Upper lobe of right lung (tissue), 1 donor: Measurements from ENCODE around the gene OXNAD1. TPM values are rescaled to one million over a fixed set of nuclear protein-coding genes. Genes with fewer than 3 reads are reported as not detected.

Experiments used
- ATAC-seq: fragments of 200-7000 bp; cut with Tn5 transposase; one replicate; pipeline ENCODE4 v1.9.1; 2020; ENCODE audit warnings: mild to moderate bottlenecking, moderate library complexity
- DNase-seq: peaks from one replicate; pipeline ENCODE4 v3.0.0-alpha.2; 2020
- H3K27ac ChIP-seq: fragments of 200-600 bp; one replicate; pipeline ENCODE4 v1.8.0; 2022
- H3K27me3 ChIP-seq: fragments of 200-600 bp; one replicate; pipeline ENCODE4 v1.8.0; 2022; ENCODE audit warnings: mild to moderate bottlenecking
- H3K36me3 ChIP-seq: fragments of 200-600 bp; one replicate; pipeline ENCODE4 v1.8.0; 2022
- H3K4me1 ChIP-seq: fragments of 200-600 bp; one replicate; pipeline ENCODE4 v1.8.0; 2022
- H3K4me3 ChIP-seq: fragments of 200-600 bp; one replicate; pipeline ENCODE4 v1.8.0; 2022; ENCODE audit warnings: mild to moderate bottlenecking
- H3K9me3 ChIP-seq: fragments of 200-600 bp; one replicate; pipeline ENCODE4 v1.8.0; 2022
- intact Hi-C: fragments of 100-400 bp; cut with DNase I; formaldehyde crosslinking; loops from one replicate; pipeline ENCODE4 v1.11.0; 2022
- total RNA-seq: library from RNA; stranded (reverse); fragmentation: NEBNext Ultra II Directional; extraction: Animal tissue kit (Norgen Biotek cat#: 25700); gene quantifications from one replicate; pipeline ENCODE4 v1.2.1, GENCODE V29; 2021
- TF ChIP-seq, protein P1 (sequence below): fragments of 200-600 bp; IDR thresholded peaks from one replicate; pipeline ENCODE4 v1.8.0; 2022; ENCODE audit warnings: antibody characterized with exemption
- donor health status: DM: no; HTN: yes; CAD: no; lungs with severe emphysema.

OXNAD1 gene
- total RNA-seq, 1 donor from 2014 or later, result 12.8 TPM

GRCh38 chr3:16248556-16248955, 16.5 kb upstream of the OXNAD1 start:
- H3K4me1 ChIP-seq, result peaks cover 14% of the 10 kb centered on the region
- H3K27ac ChIP-seq, result no peak overlapping the region
- no peak for ATAC-seq
- no peak for DNase-seq
- no peaks in the 10 kb centered on the region for H3K27me3 ChIP-seq
- no peaks in the 10 kb centered on the region for H3K9me3 ChIP-seq
- H3K36me3 ChIP-seq, result no peaks in the 10 kb centered on the region
- intact Hi-C loops, result loop anchor here (5.0 kb wide), 1 partner anchor 196 kb away; no protein-coding TSS in a partner anchor
- TF ChIP-seq, protein P1, sequence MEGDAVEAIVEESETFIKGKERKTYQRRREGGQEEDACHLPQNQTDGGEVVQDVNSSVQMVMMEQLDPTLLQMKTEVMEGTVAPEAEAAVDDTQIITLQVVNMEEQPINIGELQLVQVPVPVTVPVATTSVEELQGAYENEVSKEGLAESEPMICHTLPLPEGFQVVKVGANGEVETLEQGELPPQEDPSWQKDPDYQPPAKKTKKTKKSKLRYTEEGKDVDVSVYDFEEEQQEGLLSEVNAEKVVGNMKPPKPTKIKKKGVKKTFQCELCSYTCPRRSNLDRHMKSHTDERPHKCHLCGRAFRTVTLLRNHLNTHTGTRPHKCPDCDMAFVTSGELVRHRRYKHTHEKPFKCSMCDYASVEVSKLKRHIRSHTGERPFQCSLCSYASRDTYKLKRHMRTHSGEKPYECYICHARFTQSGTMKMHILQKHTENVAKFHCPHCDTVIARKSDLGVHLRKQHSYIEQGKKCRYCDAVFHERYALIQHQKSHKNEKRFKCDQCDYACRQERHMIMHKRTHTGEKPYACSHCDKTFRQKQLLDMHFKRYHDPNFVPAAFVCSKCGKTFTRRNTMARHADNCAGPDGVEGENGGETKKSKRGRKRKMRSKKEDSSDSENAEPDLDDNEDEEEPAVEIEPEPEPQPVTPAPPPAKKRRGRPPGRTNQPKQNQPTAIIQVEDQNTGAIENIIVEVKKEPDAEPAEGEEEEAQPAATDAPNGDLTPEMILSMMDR, result no peak
- H3K4me3 ChIP-seq, result no peak overlapping the region

- Histone ChIP-seq H3K36me3 (no peaks in the 10 kb centered on the region), H3K27ac (no peak overlapping the region), H3K4me3 (no peak overlapping the region), H3K4me1 (peaks cover 20% of the 10 kb centered on the region), H3K9me3 (no peaks in the 10 kb centered on the region), H3K27me3 (no peaks in the 10 kb centered on the region)
- TF ChIP-seq, protein P1, result peak; percentile 32
- no peak for DNase-seq
- ATAC-seq, result no peak
- intact Hi-C loops, result loop anchor here (5.0 kb wide), 1 partner anchor 197 kb away; no protein-coding TSS in a partner anchor
Observed at GRCh38 chr3:16249336-16249735, 15.7 kb upstream of the OXNAD1 start.

DNA sequence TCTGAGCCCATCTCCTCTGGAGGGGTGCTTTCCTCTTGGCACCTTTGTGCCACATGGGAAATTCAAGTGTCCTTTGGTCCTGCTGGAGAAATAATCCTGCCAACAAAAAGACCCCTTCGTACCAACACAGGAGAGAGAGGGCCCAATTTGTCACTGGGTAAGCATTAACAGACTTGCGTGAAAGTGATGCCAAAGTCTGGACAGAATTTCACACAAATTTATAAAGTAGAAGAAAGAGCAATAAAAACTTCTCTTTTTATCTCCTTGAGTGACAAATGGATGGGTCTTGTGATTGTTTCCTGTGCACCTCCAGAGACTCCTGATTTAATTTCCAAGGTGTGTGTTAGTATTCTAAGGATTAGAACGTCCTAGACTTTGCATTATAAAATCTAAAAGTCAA, 15.1 kb upstream of the OXNAD1 start:
- no peaks in the 10 kb centered on the region for H3K9me3 ChIP-seq
- no peak for ATAC-seq
- intact Hi-C loops, result loop anchor here (5.0 kb wide), 1 partner anchor 198 kb away; no protein-coding TSS in a partner anchor
- no peak for DNase-seq
- H3K27ac ChIP-seq, result no peak overlapping the region
- no peaks in the 10 kb centered on the region for H3K27me3 ChIP-seq
- TF ChIP-seq, protein P1, result no peak
- no peak overlapping the region for H3K4me3 ChIP-seq
- no peaks in the 10 kb centered on the region for H3K36me3 ChIP-seq
- peaks cover 20% of the 10 kb centered on the region for H3K4me1 ChIP-seq

DNA sequence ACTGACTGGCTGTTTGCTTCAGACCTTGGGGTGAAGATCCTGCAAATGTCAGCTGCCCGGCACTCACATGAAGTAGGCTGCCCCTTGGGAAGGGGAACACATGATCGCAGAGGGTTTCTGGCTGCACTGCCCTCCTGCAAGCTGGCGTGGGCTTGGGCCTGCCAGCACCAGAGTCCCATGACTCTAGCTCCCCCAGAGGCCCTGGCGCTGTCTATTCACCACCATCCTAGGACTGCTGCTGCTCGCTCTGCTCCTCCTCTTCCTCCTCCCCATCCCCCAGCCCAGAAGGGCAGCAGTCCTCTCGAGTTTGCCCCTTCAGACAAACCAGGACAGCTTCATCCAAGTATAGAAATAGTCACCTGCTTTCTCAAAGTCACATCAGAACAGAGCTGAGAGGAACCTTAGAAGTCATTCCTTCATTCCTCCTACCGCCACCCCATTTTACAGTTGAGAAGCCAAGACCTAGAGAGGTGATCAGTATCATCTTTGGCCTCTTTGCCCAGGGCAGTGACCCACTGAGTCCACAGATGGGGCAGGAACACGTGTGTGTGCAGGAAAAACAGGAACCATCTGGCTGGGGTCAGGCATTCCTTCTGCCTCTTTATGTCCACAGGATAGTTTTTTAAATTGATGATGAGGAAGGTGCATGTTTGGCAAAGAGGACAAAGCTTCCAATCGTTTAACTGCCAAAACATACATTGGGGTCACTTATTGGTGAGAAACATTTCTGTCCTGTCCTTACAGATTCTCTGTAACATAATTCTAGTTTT, 13.5 kb upstream of the OXNAD1 start:
- DNase-seq, result no peak
- peaks cover 20% of the 10 kb centered on the region for H3K4me1 ChIP-seq
- no peaks in the 10 kb centered on the region for H3K27me3 ChIP-seq
- H3K9me3 ChIP-seq, result no peaks in the 10 kb centered on the region
- peaks cover under 1% of the 10 kb centered on the region for H3K36me3 ChIP-seq
- intact Hi-C loops, result no loop called here
- no peak for ATAC-seq
- no peak overlapping the region for H3K27ac ChIP-seq
- TF ChIP-seq, protein P1, result no peak
- H3K4me3 ChIP-seq, result no peak overlapping the region

DNA sequence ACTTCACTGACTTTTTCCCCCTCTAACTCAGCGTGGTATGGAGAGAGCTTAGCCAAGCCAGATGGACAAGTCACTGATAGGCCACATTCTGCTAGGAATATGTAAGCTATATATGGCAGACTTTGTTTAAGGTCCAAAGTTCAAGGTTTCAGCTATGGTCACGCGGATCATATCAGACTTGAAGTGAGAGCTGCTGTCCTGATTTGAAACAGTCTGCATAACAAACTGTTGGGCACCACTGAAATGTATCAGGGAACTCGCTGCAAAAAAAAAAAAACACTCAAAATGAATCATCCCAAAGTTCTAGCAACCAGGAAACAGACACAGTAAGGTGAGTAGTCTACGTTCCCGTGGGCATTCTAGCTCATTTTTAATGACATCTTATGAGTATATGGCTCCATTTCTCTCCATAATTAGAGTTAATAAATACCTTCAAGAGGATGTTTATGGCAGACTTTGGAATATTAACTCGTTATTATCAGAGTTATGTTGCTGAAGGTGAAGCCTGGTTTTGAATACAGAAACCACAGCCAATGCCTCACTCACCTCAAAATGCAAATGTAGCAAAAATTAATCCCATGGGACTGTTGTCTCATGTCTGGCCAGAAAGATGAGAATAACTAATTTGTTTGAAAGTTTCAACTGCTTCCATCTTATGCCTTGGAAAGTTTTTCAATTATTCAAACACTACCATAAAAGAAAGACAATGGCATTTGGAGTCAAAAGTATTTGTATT, 12.6 kb upstream of the OXNAD1 start:
- ATAC-seq, result no peak
- Histone ChIP-seq H3K4me3 (no peak overlapping the region), H3K9me3 (no peaks in the 10 kb centered on the region), H3K36me3 (peaks cover 5% of the 10 kb centered on the region), H3K27me3 (no peaks in the 10 kb centered on the region), H3K4me1 (peaks cover 17% of the 10 kb centered on the region), H3K27ac (peak overlapping the region; percentile 42)
- TF ChIP-seq, protein P1, result no peak
- DNase-seq, result no peak
- intact Hi-C loops, result no loop called here
